Bronchial epithelial cell (primary cell): Measurements from ENCODE around the gene PMPCA. TPM values are rescaled to one million over a fixed set of nuclear protein-coding genes. Genes with fewer than 3 reads are reported as not detected.
A peak's percentile ranks its signal among the peaks of the same experiment; 100 is the strongest.

Experiments
- DNase-seq: peaks from one replicate; pipeline ENCODE4 v3.0.0-alpha.2; 2010; ENCODE audit warnings: low read depth
- FAIRE-seq: peaks from 2 replicates; lab custom pipeline; 2011; peaks lifted over from hg19 to GRCh38; lab: Jason Lieb, UNC
- H3K27me3 ChIP-seq: 2 replicates; pipeline ENCODE4 v1.5.1; 2011; ENCODE audit warnings: low read length; ENCODE audit not compliant: control insufficient read depth, insufficient read depth
- H3K36me3 ChIP-seq: 2 replicates; pipeline ENCODE4 v1.5.1; 2011; ENCODE audit warnings: low read length; ENCODE audit not compliant: control insufficient read depth, insufficient read depth
- H3K4me3 ChIP-seq: 2 replicates; pipeline ENCODE4 v1.5.1; 2011; ENCODE audit warnings: mild to moderate bottlenecking, low read depth, low read length, control low read depth
- CTCF ChIP-seq: IDR thresholded peaks from 2 replicates; pipeline ENCODE4 v1.5.1; 2011; ENCODE audit warnings: mild to moderate bottlenecking, moderate library complexity, low read length, control low read depth, inconsistent platforms; ENCODE audit not compliant: insufficient read depth, severe bottlenecking
- total RNA-seq: library from RNA; depleted of rRNA; stranded (reverse); fragments of >200 nt; gene quantifications from 2 replicates; pipeline ENCODE4 v1.2.1, GENCODE V29; 2014

PMPCA gene, protein sequence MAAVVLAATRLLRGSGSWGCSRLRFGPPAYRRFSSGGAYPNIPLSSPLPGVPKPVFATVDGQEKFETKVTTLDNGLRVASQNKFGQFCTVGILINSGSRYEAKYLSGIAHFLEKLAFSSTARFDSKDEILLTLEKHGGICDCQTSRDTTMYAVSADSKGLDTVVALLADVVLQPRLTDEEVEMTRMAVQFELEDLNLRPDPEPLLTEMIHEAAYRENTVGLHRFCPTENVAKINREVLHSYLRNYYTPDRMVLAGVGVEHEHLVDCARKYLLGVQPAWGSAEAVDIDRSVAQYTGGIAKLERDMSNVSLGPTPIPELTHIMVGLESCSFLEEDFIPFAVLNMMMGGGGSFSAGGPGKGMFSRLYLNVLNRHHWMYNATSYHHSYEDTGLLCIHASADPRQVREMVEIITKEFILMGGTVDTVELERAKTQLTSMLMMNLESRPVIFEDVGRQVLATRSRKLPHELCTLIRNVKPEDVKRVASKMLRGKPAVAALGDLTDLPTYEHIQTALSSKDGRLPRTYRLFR
- 39.2 and 43.2 TPM in 2 replicates for total RNA-seq

DNA sequence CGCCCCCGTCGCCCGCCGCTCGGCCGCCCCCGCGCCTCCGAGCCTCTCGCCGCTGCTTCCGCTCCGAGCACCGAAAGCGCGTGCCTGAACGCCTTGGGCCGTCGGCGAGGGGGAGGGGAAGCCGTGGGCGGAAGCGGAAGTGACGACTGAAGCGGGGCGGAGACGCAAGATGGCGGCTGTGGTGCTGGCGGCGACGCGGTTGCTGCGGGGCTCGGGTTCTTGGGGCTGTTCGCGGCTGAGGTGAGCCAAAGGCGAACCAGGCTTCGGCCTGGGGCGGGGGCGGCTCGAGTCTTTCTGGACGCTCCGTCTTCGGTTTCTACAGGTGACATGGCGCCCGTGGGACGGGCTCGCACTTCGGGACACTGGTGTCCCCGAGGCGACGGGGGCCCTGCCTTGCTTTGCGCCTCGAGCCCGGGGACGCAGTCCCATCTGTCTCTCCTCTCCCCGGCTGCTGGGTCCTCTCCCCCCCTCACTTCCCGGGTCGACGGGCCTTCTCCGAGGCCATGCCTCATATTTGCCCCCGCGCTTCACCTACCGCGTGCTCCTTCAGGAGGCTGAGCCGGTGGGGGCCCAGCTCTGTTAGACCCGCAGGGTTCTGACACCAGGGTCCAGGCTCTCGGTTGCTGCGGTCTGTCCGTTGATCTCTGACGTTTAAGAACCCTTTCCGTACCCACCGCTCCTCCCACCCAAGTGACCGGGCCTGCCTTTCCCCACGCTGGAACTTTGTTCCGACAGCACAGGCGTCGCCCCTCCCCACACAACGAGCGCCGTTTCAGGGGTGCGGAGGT lies at the start of gene PMPCA, which contains the start of gene ENTR1:
TSS of gene PMPCA (plus strand) at position 159 of the 788 bp plus-strand sequence. CDS start at position 170, 11 bp downstream.
TSS of gene ENTR1 (minus strand) at position 115 of the 788 bp plus-strand sequence. CDS start 217 bp downstream, outside the sequence.
- Histone ChIP-seq H3K36me3 (peaks cover 31% of the 10 kb centered on the region), H3K27me3 (no peaks in the 10 kb centered on the region), H3K4me3 (peak within 1 kb of the TSS; percentile 96)
- no peak for TF ChIP-seq CTCF
- FAIRE-seq (no peak), DNase-seq (peak; percentile 75)

DNA sequence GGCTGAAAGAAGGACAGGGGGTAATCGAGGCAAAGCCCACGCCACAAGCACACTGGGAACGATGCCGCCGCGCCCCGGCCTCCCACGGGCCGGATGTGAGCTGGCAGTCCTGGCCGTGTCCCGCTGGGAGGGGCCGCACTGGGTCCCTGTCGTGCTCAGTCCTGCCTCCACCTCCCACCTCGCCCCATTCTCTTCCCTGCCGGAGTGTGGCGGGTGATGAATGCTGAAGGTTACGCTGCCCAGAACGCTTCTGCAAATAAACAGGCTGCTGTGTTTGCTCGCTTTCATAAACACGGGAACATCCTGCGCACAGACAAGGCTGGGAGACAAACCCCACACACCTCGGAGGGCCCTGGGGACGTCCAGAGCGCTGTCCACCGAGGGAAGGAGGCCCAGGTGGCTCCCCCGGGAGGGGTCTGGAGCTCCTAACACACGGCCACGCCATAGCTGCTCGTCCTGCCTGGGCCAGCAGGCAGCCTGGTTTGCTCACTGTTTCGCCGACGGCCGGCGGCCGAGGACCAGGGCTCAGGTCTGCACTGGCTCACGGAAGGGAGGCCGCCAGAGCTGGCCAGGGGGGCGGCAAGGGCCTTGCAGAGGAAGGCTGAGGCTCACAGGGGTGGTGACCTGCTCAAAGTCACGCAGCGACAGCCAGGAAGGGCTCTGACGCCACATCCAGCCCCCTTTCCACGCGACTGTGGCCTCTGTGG lies 49.3 kb upstream of the PMPCA start:
- Histone ChIP-seq H3K36me3 (peaks cover 6% of the 10 kb centered on the region), H3K27me3 (no peaks in the 10 kb centered on the region), H3K4me3 (no peak overlapping the region)
- no peak for FAIRE-seq
- DNase-seq: no peak
- TF ChIP-seq CTCF: no peak

GRCh38 chr9:136361754-136362449 lies 48.6 kb upstream of the PMPCA start:
- no peak for TF ChIP-seq CTCF
- no peak for FAIRE-seq
- H3K36me3 ChIP-seq: peaks cover 4% of the 10 kb centered on the region
- DNase-seq: no peak
- no peak overlapping the region for H3K4me3 ChIP-seq
- H3K27me3 ChIP-seq: no peaks in the 10 kb centered on the region

- no peaks in the 10 kb centered on the region for H3K27me3 ChIP-seq
- peaks cover 3% of the 10 kb centered on the region for H3K36me3 ChIP-seq
- no peak for TF ChIP-seq CTCF
- DNase-seq (no peak), FAIRE-seq (no peak)
- no peak overlapping the region for H3K4me3 ChIP-seq
Measured at GRCh38 chr9:136362450-136362784, 48.0 kb upstream of the PMPCA start.
